Mesenchymal stem cell (in vitro differentiated cells and primary cell): ENCODE results near the gene GPC3.

ENCODE experiments used
- DNase-seq: peaks from one replicate; pipeline ENCODE4 v3.0.0-alpha.2; 2013
- H2AFZ ChIP-seq: one replicate; pipeline ENCODE4 v1.6.1; 2013; ENCODE audit warnings: low read depth, mild to moderate bottlenecking, control low read depth, inconsistent platforms, low read length, moderate library complexity
- H2AK5ac ChIP-seq: 2 replicates; pipeline ENCODE4 v1.6.1; 2013; ENCODE audit warnings: low read length, moderate library complexity, mild to moderate bottlenecking, inconsistent platforms; ENCODE audit not compliant: severe bottlenecking
- H2BK120ac ChIP-seq: one replicate; pipeline ENCODE4 v1.6.1; 2013; ENCODE audit warnings: low read depth, mild to moderate bottlenecking, inconsistent platforms, low read length, moderate library complexity
- H2BK12ac ChIP-seq, 2 experiments: one replicate each; pipeline ENCODE4 v1.6.1; 2013; ENCODE audit warnings: inconsistent platforms in 2 of 2, low read length in 2 of 2, mild to moderate bottlenecking in 2 of 2, moderate library complexity in 2 of 2, control low read depth in 1 of 2
- H2BK15ac ChIP-seq: one replicate; pipeline ENCODE4 v1.6.1; 2013; ENCODE audit warnings: mild to moderate bottlenecking, low read depth, inconsistent platforms; ENCODE audit not compliant: poor library complexity, severe bottlenecking
- H2BK5ac ChIP-seq: 2 replicates; pipeline ENCODE4 v1.6.1; 2013; ENCODE audit warnings: low read depth, mild to moderate bottlenecking, low read length, control low read depth, inconsistent platforms; ENCODE audit not compliant: poor library complexity, severe bottlenecking
- H3K14ac ChIP-seq, 2 experiments: one replicate each; pipeline ENCODE4 v1.6.1; 2013; ENCODE audit warnings: inconsistent platforms in 2 of 2, low read length in 2 of 2, control low read depth in 1 of 2, mild to moderate bottlenecking in 1 of 2, moderate library complexity in 1 of 2
- H3K18ac ChIP-seq, 2 experiments: one replicate each; pipeline ENCODE4 v1.6.1; 2013; ENCODE audit warnings: inconsistent platforms in 2 of 2, low read length in 2 of 2, control low read depth in 1 of 2, low read depth in 1 of 2, mild to moderate bottlenecking in 1 of 2
- H3K23ac ChIP-seq, 2 experiments: one replicate each; pipeline ENCODE4 v1.6.1; 2013; ENCODE audit warnings: inconsistent platforms in 2 of 2, low read length in 2 of 2, mild to moderate bottlenecking in 2 of 2, moderate library complexity in 2 of 2, control low read depth in 1 of 2
- H3K27ac ChIP-seq: 2 replicates; pipeline ENCODE4 v1.5.1; 2013; ENCODE audit warnings: mild to moderate bottlenecking, moderate library complexity, low read length, control low read depth, inconsistent platforms; ENCODE audit not compliant: poor library complexity, severe bottlenecking
- H3K27me3 ChIP-seq, 2 experiments: 2 replicates each; pipeline versions ENCODE4 v1.6.1 to v1.7.0; 2013; ENCODE audit warnings: low read length in 2 of 2, mild to moderate bottlenecking in 2 of 2, moderate library complexity in 2 of 2, control low read depth in 1 of 2, inconsistent platforms in 1 of 2; ENCODE audit not compliant: control insufficient read depth in 1 of 2, insufficient read depth in 1 of 2
- H3K36me3 ChIP-seq, 2 experiments: 2 replicates each; pipeline versions ENCODE4 v1.6.1 to v1.7.0; 2013; ENCODE audit warnings: low read length in 2 of 2, control low read depth in 1 of 2, inconsistent platforms in 1 of 2, low read depth in 1 of 2, mild to moderate bottlenecking in 1 of 2; ENCODE audit not compliant: insufficient read depth in 2 of 2, control insufficient read depth in 1 of 2
- H3K4ac ChIP-seq, 2 experiments: one replicate each; pipeline ENCODE4 v1.6.1; 2013; ENCODE audit warnings: inconsistent platforms in 2 of 2, low read length in 2 of 2, mild to moderate bottlenecking in 2 of 2, moderate library complexity in 2 of 2, control low read depth in 1 of 2, low read depth in 1 of 2
- H3K4me1 ChIP-seq: 2 replicates; pipeline ENCODE4 v1.6.1; 2013; ENCODE audit warnings: low read depth, low read length, control low read depth; ENCODE audit not compliant: control insufficient read depth, insufficient read depth
- H3K4me2 ChIP-seq: 2 replicates; pipeline ENCODE4 v1.6.1; 2013; ENCODE audit warnings: low read length, mild to moderate bottlenecking, inconsistent platforms; ENCODE audit not compliant: poor library complexity, severe bottlenecking
- H3K4me3 ChIP-seq, 2 experiments: 2 replicates each; pipeline versions ENCODE4 v1.5.1 to v1.7.0; 2013; ENCODE audit warnings: low read length in 2 of 2, mild to moderate bottlenecking in 2 of 2, control low read depth in 1 of 2, low read depth in 1 of 2; ENCODE audit not compliant: insufficient read depth in 1 of 2
- H3K79me1 ChIP-seq: replicated peaks from 2 replicates; pipeline ENCODE4 v1.6.1; 2013; ENCODE audit warnings: mild to moderate bottlenecking, control low read depth, low read length, inconsistent platforms; ENCODE audit not compliant: poor library complexity, severe bottlenecking
- H3K9ac ChIP-seq: 2 replicates; pipeline ENCODE4 v1.7.0; 2013; ENCODE audit warnings: mild to moderate bottlenecking, low read length, moderate library complexity
- H3K9me3 ChIP-seq: 2 replicates; pipeline ENCODE4 v1.7.0; 2013; ENCODE audit warnings: mild to moderate bottlenecking, low read length; ENCODE audit not compliant: control insufficient read depth
- H4K8ac ChIP-seq: one replicate; pipeline ENCODE4 v1.6.1; 2013; ENCODE audit warnings: inconsistent platforms, mild to moderate bottlenecking, low read length, moderate library complexity
- H4K91ac ChIP-seq: one replicate; pipeline ENCODE4 v1.6.1; 2013; ENCODE audit warnings: mild to moderate bottlenecking, low read length, inconsistent platforms
- WGBS: methylation state at CpG from one replicate; pipeline ENCODE4 v1.1.7; 2013; ENCODE audit warnings: mixed read lengths; 5-methylcytosine and 5-hydroxymethylcytosine counted together

The GPC3 gene

GRCh38 chrX:133796282-133796681, 189.1 kb downstream of the GPC3 start:
- H2BK5ac ChIP-seq, result no peak overlapping the region
- peaks cover 0 to 18% of the 10 kb centered on the region in 2 experiments for H3K27me3 ChIP-seq
- no peak overlapping the region for H3K4me2 ChIP-seq
- H2AK5ac ChIP-seq, result no peak overlapping the region
- no peak overlapping the region for H3K27ac ChIP-seq
- H2BK120ac ChIP-seq, result no peak overlapping the region
- H2AFZ ChIP-seq, result no peak overlapping the region
- H3K9ac ChIP-seq, result no peak overlapping the region
- no peak for DNase-seq
- no peak overlapping the region for H3K4me3 ChIP-seq
- no peak overlapping the region for H2BK12ac ChIP-seq
- no peaks in the 10 kb centered on the region for H3K4me1 ChIP-seq
- H3K4ac ChIP-seq, result no peak overlapping the region
- H4K91ac ChIP-seq, result no peak overlapping the region
- no peaks in the 10 kb centered on the region for H3K79me1 ChIP-seq
- H4K8ac ChIP-seq, result no peak overlapping the region
- no peak overlapping the region for H3K14ac ChIP-seq
- no peak overlapping the region for H2BK15ac ChIP-seq
- no peaks in the 10 kb centered on the region for H3K36me3 ChIP-seq
- H3K18ac ChIP-seq, result no peak overlapping the region
- no peak overlapping the region for H3K23ac ChIP-seq
- no peaks in the 10 kb centered on the region for H3K9me3 ChIP-seq

- Histone ChIP-seq H3K14ac (no peak overlapping the region), H2AK5ac (no peak overlapping the region), H3K18ac (no peak overlapping the region), H2BK5ac (no peak overlapping the region), H3K4me2 (no peak overlapping the region), H3K4me3 (no peak overlapping the region), H3K4ac (no peak overlapping the region), H2BK12ac (no peak overlapping the region), H3K27me3 (peaks cover 0 to 21% of the 10 kb centered on the region in 2 experiments), H2BK120ac (no peak overlapping the region), H3K23ac (no peak overlapping the region), H3K79me1 (no peaks in the 10 kb centered on the region), H2AFZ (no peak overlapping the region), H4K91ac (no peak overlapping the region), H3K36me3 (no peaks in the 10 kb centered on the region), H3K27ac (no peak overlapping the region), H4K8ac (no peak overlapping the region), H2BK15ac (no peak overlapping the region), H3K4me1 (no peaks in the 10 kb centered on the region), H3K9me3 (no peaks in the 10 kb centered on the region), H3K9ac (peak overlapping the region; percentile 32)
- DNase-seq, result peak; percentile 25
- WGBS, result 35% methylated on average over 3 of the region's 4 CpGs
Measured at GRCh38 chrX:133794126-133794525, 191.3 kb downstream of the GPC3 start.

- Histone ChIP-seq H3K36me3 (no peaks in the 10 kb centered on the region), H3K27ac (no peak overlapping the region), H3K18ac (no peak overlapping the region), H3K27me3 (peaks cover 0 to 21% of the 10 kb centered on the region in 2 experiments), H2BK15ac (no peak overlapping the region), H3K4me1 (no peaks in the 10 kb centered on the region), H3K9ac (peak overlapping the region; percentile 32), H2BK120ac (no peak overlapping the region), H2AFZ (no peak overlapping the region), H3K4me3 (no peak overlapping the region), H2AK5ac (no peak overlapping the region), H4K8ac (no peak overlapping the region), H3K4me2 (no peak overlapping the region), H2BK12ac (no peak overlapping the region), H3K79me1 (no peaks in the 10 kb centered on the region), H3K23ac (no peak overlapping the region), H4K91ac (no peak overlapping the region), H3K9me3 (no peaks in the 10 kb centered on the region), H3K14ac (no peak overlapping the region), H2BK5ac (no peak overlapping the region), H3K4ac (no peak overlapping the region)
- no peak for DNase-seq
- 39% methylated on average over 2 of the region's 2 CpGs for WGBS
Measured at GRCh38 chrX:133793626-133794025, 191.8 kb downstream of the GPC3 start.

- H3K4me3 ChIP-seq, result peak overlapping the region in 1 of 2 experiments; percentile 66
- H3K27ac ChIP-seq, result no peak overlapping the region
- no peak overlapping the region for H2BK5ac ChIP-seq
- H2BK120ac ChIP-seq, result no peak overlapping the region
- no peak overlapping the region for H2AK5ac ChIP-seq
- DNase-seq, result peak; percentile 72
- WGBS, result 0% methylated on average over 2 of the region's 7 CpGs
- H3K4me2 ChIP-seq, result peak overlapping the region; percentile 66
- no peak overlapping the region for H3K14ac ChIP-seq
- H2BK12ac ChIP-seq, result no peak overlapping the region
- H3K79me1 ChIP-seq, result no peaks in the 10 kb centered on the region
- no peaks in the 10 kb centered on the region for H3K9me3 ChIP-seq
- H3K4ac ChIP-seq, result no peak overlapping the region
- H4K8ac ChIP-seq, result no peak overlapping the region
- no peaks in the 10 kb centered on the region for H3K36me3 ChIP-seq
- no peaks in the 10 kb centered on the region for H3K4me1 ChIP-seq
- H3K23ac ChIP-seq, result no peak overlapping the region
- H3K9ac ChIP-seq, result peak overlapping the region; percentile 44
- H3K18ac ChIP-seq, result no peak overlapping the region
- peaks cover 0 to 17% of the 10 kb centered on the region in 2 experiments for H3K27me3 ChIP-seq
- H4K91ac ChIP-seq, result no peak overlapping the region
- H2BK15ac ChIP-seq, result no peak overlapping the region
- H2AFZ ChIP-seq, result no peak overlapping the region
Measured at GRCh38 chrX:133792198-133792953, 193.0 kb downstream of the GPC3 start.
